NT2/D1 (cell line): ENCODE measurements around the gene SKP1.

Experiments
- SUZ12 ChIP-seq: IDR thresholded peaks from 2 replicates; pipeline ENCODE4 v1.6.1; 2011; ENCODE audit not compliant: insufficient read length, insufficient read depth; ENCODE audit errors: extremely low read depth
- ZNF274 ChIP-seq: IDR thresholded peaks from 2 replicates; pipeline ENCODE4 v1.6.1; 2011; ENCODE audit warnings: mild to moderate bottlenecking, low read depth, low read length

DNA sequence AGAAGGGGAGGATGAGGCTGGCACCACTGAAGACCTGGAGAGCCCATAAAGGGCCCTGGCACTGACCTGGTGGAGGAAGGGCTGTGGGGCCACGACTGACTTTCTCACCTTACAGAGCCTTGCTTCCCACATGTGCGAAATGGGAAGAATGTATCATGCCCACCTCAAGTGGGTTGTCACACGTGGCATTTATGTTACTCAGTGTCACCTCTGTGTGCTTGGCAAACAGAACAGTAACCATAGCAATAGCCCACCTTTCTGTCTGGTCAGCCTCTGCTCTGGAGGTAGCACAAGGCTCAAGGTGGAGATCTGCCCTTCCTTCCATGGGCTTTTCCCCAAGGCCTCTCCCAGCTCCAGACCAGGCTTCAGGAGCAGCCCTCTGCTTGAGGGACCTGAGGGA, 45.6 kb downstream of the SKP1 start:
- TF ChIP-seq SUZ12 (no peak), ZNF274 (no peak)
